SK-MEL-5 (cell line): ENCODE results near the gene GAR1. TPM values are rescaled to one million over a fixed set of nuclear protein-coding genes. Genes with fewer than 3 reads are reported as not detected.
A peak's percentile ranks its signal among the peaks of the same experiment; 100 is the strongest.
"Not testable (repeated sequence)": the region's sequence is repeated elsewhere in the genome, so short reads cannot be mapped to it uniquely, and the experiment has no call there.

Source experiments
- DNase-seq: peaks from one replicate; pipeline ENCODE4 v3.0.0-alpha.2; 2016; ENCODE audit warnings: low read depth, low spot score
- in situ Hi-C: cut with HindIII; loops from 2 replicates; pipeline ENCODE4 v1.10.0; 2016; ENCODE audit warnings: low sequenced_read_pairs, high pct_unique_total_duplicates, low pct_unique_long_range_greater_than_20kb
- polyA plus RNA-seq, 2 experiments: library from polyadenylated mRNA; depleted of rRNA; stranded (reverse); fragments of >200 nt; gene quantifications; 2 replicates each; pipeline ENCODE4 v1.2.3, GENCODE V29; 2015
- total RNA-seq: library from RNA; depleted of rRNA; stranded (reverse); fragments of >200 nt; shearing (Covaris generic); gene quantifications from 2 replicates; pipeline ENCODE4 v1.2.3, GENCODE V29; 2014; rRNA removed

The GAR1 gene
- total RNA-seq, result 9.9 and 10.6 TPM in 2 replicates
- 33.6 and 49.9 TPM in 2 replicates for polyA plus RNA-seq (2015; cell fraction: cytosol; rRNA removed)
- polyA plus RNA-seq (2015; cell fraction: nucleus; rRNA removed), result 7.9 and 20.8 TPM in 2 replicates

DNA sequence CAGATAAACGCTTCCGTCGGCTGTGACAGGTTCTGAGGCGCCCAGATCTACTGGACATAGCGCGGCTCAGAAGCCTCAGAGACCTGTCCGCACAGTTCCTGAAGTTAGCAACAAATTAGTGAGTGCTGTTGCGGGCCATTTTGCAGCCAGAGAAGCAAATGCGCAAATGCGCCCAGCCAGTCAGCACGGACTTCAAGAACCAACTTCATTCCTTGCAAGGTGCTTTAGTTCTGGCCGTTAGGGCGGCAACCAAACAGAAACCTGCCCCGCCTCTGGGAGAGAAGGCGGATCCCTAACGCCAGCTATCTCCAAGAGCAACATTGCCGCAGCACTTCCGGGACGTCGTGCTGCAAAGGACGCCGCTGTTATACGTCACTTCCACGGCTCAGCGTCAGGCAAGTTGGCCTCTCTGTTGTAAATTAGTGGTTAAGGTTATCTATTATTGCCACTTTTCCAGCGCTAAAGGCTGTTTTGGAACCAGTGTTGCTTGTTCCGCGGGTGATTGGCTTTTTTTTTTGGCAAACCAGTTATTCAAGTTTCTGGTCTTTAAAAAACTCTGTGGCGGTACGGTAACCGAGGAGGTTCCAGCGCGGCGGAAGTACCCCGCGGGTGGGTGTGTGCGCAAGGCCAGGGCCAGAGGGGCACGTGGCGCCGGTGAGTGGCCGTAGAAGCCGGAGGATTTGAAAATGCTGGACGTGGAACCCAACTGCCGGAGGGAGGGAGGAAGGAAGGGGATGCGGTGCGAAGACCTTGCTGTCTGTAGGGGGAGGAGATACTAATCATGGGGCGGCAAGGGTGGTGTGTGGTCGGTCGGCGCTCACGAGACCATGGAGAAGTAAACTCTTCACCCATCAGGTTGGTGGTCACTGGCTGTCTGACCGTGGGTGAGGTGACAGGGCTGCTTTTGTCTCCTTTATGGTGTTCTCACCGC, at the start of gene GAR1:
Gene GAR1, plus strand, starts transcription at position 612 of the 931 bp plus-strand sequence. CDS start 403 bp downstream, outside the sequence.
- in situ Hi-C loops, result no loop called here
- DNase-seq, result peak; percentile 90

- in situ Hi-C loops, result not testable (repeated sequence)
Observed at GRCh38 chr4:109782092-109782491, 33.5 kb upstream of the GAR1 start.

DNA sequence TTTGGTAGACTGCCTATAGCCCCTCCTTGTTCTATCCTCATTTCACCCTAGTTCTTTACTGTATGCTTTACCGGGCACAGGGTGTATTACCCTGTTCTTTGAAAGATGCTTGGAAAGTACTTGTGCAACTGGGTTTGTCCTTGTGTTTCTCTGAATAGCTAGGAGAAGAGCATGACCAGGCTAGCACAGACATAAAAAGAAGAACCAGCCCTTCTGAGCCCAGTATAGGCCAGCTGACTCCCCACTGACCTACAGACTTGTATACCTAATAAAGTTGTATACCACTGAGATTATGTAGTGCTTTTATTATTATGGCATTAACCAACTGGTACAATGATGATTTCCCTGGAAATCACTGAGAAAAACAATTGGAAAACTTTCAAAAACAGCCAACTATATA, 28.7 kb upstream of the GAR1 start:
- in situ Hi-C loops, result no loop called here
- DNase-seq, result no peak

More at GRCh38 chr4:109782092-109782491, 33.5 kb upstream of the GAR1 start:
- DNase-seq, result not testable (repeated sequence)

DNA sequence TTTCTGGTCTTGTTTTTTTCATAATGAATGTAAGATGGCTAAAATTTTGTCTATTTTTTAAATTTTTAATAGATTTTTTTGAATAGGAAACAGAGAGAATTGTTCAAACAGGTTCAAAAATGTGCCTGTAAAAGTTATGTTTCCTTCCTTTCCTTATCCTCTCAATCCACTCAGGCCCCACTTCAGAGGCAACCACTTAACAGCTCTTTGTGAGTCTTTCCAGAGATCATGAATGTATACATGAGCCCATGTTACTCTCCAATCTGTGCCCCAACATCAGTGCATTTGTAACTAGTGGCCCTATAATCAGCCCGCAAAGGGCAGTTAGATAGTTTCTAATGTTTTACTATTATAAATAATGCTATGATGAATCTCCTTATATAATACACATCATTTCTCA, 27.8 kb upstream of the GAR1 start:
- no peak for DNase-seq
- in situ Hi-C loops, result no loop called here

DNA sequence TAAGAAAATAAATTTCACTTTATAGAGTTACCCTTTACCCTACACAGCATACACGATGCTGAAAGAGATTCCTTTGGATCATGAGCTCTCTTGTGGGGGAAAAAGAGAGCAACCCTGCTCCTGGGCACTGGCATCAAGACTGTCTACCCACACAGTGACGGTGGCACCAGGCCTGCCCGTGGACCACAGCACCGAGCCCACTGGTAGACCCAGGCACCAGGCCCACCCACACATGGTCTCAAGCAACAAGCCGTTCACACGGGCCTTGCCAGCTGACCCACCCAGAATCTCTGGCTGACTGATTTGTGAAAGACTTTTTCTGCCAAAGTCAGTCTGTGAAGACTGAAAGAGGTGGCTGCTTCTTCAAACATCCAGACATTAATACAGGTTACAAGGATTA, 20.5 kb upstream of the GAR1 start:
- in situ Hi-C loops, result no loop called here
- DNase-seq, result no peak

DNA sequence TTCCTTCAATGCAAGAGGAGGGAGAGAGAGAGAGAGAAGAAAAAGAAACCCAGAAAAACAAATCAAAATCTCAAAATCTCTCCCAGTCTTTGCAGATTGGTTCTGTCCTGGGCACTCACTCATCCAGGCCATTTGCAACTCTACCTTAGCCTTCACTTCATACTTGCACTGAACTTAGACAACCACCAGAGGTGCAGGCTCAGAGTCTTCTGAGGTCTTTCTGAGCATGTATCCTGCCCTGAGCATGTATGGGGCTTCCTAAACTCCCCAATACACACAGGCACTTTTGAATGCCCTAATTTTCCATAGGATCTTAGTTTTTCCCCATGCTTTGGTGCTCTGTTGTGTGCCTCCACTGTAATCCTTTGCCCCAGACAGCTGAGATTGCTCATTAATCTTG, 16.7 kb upstream of the GAR1 start:
- DNase-seq, result no peak

DNA sequence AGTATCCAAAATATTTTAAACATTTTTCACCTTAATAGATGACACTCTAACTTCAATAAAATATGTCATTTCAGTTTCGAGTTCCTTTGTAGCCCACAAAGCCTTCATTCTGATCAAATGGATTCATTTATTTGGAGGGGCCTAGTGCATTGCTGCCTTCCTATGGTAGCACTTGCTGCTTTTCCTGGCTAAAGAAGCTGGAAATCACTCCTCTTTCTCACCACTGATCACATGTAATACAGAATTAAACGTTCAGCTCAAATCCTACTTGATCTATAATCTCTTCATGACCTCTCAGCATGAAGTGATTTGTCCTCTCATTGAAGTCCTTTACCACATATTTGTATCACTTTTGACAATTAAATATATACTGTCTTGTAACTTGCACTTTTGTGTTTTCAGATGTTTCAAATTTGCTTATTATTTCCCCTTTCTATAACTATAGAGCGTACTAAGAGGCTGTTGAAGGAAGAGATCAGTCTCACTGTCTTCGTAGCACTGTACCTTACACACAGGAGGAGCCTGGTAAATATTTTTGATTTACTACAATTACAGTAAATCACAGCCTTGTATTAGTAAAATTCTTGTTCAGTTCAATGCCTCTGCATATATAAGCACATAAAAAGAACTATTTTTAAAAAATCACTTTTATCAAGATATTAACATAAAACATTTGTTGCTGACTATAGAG, 14.3 kb upstream of the GAR1 start:
- in situ Hi-C loops, result no loop called here
- no peak for DNase-seq

More for the DNA sequence above, 16.7 kb upstream of the GAR1 start:
- in situ Hi-C loops, result no loop called here

- no peak for DNase-seq
- in situ Hi-C loops, result no loop called here
Observed at GRCh38 chr4:109801895-109802319, 13.7 kb upstream of the GAR1 start, which contains the start of gene CFI. Gene CFI, minus strand, starts transcription at chr4:109801999. Its CDS starts 28 bp downstream, at chr4:109801971.

DNA sequence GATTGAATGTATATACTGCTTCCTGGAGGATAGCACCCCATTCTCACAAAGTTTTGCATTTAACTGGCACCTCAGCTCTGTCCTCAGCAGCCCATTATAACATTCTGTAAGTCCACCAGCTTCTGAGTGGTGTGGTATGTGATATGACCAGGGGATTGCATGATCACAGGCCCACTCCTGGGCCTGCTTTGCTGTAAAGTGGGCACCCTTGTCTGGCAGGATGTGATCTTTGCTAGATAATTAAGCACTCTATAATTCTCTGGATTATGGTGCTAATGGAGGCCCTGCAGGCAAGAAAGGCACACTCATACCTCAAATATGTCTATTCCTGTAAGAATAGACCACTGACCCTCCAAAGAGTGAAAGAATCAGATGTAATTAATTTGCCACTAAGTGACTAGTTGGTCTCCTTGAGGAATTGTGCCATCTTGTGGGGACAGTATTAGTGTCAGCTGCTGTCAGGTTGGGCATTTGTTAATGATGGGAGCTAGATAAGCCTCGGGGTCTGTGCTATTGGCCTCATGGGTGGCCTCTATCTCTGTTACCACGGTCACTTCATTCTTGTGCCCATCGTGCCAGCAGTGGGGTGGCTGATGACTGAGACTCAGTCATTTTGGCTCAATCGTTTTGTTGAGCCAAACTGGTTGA, 11.5 kb upstream of the GAR1 start:
- DNase-seq, result peak; percentile 46

DNA sequence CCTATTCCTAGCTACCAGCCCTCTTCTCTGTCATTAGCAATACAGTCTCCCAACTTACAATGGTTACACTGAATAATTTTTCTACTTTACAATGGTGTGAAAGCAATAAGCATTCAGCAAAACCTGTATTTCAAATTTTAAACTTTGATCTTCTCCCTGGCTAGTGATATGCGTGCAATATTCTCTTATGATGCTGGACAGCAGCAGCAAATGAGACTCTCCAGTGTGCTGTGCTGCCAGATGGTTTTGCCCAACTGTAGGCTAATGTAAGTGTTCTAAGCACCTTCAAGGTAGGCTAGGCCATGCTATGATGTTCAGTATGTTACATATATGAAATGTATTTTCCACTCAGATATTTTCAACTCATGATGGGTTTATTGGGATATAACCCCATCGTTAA, 5.9 kb upstream of the GAR1 start:
- DNase-seq, result no peak
- in situ Hi-C loops, result no loop called here

More for the DNA sequence above, 11.5 kb upstream of the GAR1 start:
- in situ Hi-C loops, result no loop called here

DNA sequence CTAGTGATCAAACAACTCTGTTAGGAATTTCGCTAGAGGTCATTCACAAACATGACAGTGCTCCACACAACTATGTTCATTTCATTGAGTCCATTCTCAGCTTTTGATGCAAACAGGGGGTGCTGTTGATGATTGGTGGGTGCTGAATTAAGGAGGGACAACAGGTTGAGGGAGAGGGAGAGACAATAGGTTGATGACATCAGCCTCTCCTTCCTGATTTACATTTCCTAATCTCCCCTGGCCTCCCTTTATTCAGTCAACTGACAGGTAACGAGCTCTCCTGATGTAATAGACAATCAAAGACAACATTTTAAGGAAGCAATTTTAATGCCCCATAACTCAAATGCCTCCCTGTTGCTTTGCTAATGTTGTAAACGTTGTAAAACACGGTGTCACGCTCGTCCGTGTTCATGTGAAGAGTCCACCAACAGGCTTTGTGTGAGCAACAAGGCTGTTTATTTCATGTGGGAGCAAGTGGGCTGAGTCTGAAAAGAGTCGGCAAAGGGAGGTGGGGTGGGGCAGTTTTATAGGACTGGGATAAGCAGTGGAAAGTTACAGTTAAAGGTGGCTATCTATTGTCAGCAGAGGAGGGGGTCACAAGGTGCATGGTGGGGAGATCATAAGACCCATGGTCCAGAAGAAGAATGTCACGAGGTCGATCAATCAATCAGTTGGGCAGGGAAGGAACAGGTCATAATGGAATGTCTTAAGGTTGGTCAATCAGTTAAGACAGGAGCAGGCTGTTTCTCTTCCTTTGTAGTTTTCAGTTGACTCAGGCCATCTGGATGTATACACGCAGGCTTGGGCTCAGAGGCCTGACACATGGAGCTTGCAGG, 4.8 kb upstream of the GAR1 start:
- in situ Hi-C loops, result no loop called here

DNA sequence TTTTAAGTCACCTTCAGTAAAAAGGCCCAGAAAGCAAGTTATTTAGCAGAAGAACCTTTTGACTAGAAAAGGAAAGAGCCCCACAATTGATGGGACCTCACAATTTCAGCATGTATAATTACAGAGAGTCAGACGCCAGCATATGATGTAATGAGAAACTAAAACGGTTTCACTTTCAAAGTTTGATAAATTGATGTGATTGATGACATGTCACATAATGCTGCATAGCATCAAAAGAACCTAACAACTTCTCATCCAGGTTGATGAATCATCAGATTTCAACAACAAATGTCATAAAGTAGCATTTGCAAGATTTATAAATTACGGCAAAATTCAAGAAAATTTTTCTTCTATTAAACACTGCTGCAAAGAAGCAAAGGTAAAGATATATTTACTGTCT, 3.9 kb upstream of the GAR1 start:
- in situ Hi-C loops, result no loop called here
- no peak for DNase-seq

More for the DNA sequence above, 4.8 kb upstream of the GAR1 start:
- no peak for DNase-seq

DNA sequence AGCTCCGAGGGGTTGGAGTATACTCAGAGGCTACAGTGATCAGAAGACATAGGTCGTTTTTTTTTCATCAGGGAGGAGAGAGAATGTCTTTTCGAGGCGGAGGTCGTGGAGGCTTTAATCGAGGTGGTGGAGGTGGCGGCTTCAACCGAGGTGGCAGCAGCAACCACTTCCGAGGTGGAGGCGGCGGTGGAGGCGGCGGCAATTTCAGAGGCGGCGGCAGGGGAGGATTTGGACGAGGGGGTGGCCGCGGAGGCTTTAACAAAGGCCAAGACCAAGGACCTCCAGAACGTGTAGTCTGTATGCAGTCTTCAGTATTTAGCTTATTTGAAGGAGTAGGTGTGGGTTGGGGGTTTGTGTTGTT, 500 bp downstream of the GAR1 start:
- in situ Hi-C loops, result no loop called here
- DNase-seq, result no peak

DNA sequence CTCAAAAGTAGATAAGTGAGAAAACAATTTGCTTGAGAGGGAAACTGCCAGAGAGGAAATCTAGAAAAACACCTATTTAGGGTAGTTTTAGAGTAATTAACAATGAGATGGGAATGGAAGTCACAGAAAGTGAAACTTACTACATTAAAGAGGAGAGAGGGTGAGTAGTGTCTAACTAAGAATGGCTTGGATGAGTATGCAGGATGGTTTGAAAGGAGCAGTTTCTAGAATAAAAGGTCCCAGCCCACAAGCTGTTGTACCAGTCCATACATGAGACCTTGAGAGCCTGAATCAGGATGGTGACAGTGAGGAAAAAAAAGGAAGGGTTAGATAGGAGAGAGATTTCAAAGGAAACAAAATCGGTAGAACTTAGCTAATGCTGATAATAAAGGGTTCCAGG, 1.3 kb downstream of the GAR1 start:
- in situ Hi-C loops, result no loop called here
- DNase-seq, result no peak

GRCh38 chr4:109818268-109818667, 2.7 kb downstream of the GAR1 start:
- in situ Hi-C loops, result no loop called here
- DNase-seq, result no peak

DNA sequence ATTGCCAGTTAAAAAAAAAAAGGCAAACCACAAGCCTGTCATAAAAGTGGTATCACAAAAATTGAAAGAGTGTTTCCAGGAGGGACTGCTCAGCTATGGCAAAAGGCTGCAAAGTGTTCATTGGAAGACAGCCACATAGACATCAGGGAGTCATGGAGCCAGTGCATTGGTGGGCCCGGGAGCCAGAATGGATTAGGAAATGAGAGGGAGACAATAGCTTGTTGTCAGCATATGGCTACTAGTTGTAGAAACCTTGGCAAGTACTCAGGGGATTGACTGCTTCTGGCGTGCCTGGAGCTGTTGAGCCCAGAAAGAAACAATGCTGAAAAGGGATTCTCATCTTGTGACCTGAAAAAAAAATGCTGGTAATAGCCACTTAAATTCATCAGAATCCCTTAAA, 5.0 kb downstream of the GAR1 start:
- DNase-seq, result peak; percentile 71
- in situ Hi-C loops, result no loop called here

DNA sequence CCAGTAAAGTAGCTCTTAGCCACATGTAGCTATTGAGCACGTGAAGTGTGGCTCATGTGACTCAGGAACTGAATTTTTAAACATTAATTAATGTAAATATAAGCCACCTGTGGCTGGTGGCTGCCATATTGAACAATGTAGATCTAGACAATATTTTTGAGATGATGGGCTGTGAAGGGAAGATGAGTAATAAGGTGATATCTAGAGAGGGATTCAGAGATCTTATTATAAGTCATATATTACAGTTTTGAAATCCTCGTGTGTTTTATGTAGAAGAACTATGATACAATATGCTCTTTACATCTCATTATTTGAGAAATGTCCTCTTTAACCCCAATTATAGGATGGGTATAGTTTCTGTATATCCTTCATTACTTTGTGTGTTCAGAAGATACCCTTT, 5.6 kb downstream of the GAR1 start:
- DNase-seq, result no peak
- in situ Hi-C loops, result no loop called here
